Measurements from ENCODE around the gene NKAIN2. TPM values are rescaled to one million over a fixed set of nuclear protein-coding genes. Genes with fewer than 3 reads are reported as not detected.
A peak's percentile ranks its signal among the peaks of the same experiment; 100 is the strongest.
"Not testable (repeated sequence)": the region's sequence is repeated elsewhere in the genome, so short reads cannot be mapped to it uniquely, and the experiment has no call there.

The NKAIN2 gene
- total RNA-seq, 1 experiment from 2014 or later: not detected

DNA sequence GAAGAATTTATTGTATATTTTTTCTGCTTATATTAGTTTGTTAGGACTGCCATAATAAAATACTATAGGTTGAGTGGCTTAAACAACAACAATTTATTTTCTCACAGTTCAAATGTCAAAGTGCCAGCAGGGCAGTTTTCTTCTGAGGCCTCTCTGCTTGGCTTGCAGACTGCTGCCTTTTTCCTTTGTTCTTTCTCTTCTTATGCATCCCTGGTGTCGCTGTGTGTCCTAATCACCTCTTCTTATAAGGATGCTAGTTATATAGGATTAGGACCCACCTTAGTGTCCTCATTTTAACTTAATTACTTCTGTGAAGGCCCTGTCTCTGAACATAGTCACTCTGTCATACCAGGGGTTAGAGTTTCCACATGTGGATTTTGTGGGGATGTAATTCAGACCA, 354.4 kb downstream of the NKAIN2 start:
- Histone ChIP-seq H3K4me1 (replicated peaks) (no peaks in the 10 kb centered on the region), H3K36me3 (no peaks in the 10 kb centered on the region), H3K4me3 (no peak overlapping the region), H3K27ac (no peak overlapping the region), H3K27me3 (replicated peaks) (no peaks in the 10 kb centered on the region), H3K9me3 (replicated peaks) (no peaks in the 10 kb centered on the region)
- DNase-seq (ENCODE audit: low read depth in 1 of 2, low spot score in 2 of 2): no peak

DNA sequence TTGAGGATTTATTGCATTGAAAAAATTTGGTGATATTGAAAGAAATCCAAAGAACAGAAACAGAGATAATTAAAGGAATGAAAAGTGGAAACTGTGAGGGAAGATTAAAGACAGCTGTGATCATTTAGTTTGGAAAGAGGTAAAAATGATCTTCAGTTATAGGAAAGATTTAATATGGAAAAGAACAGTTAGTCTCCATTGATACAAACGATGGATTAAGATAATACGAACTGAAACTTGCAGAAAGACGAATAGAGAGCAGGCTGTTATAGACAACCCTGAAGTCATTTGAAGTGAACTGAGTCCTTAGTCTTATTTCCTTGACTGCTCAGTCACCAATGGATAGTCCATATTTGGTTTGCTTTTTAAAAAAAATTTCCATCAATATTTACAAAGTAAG, 360.0 kb downstream of the NKAIN2 start:
- H3K27ac ChIP-seq: no peak overlapping the region
- no peaks in the 10 kb centered on the region for H3K27me3 ChIP-seq (replicated peaks)
- H3K4me3 ChIP-seq: no peak overlapping the region
- DNase-seq (ENCODE audit: low read depth in 1 of 2, low spot score in 2 of 2): no peak
- H3K4me1 ChIP-seq (replicated peaks): no peaks in the 10 kb centered on the region
- H3K36me3 ChIP-seq: no peaks in the 10 kb centered on the region
- H3K9me3 ChIP-seq (replicated peaks): no peaks in the 10 kb centered on the region

DNA sequence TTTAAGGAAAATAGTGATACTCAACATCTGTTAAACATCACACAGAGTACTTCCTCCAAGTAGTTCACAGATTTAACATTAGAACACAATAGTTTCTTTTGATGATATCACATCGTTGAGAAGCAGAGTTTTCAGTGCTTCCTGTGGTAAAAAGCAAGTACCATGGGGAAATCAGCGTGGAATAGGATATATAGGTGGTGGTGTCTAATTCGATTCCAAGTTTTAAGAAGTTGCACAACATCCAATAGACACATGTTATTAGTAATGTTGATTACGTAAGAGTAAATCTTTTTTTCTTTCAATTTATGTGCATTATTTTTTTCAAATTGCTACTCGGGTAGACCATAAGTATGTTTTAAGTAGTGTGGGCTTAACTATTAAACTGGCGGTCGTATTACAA, 360.7 kb downstream of the NKAIN2 start:
- H3K9me3 ChIP-seq (replicated peaks): no peaks in the 10 kb centered on the region
- no peak overlapping the region for H3K4me3 ChIP-seq
- no peaks in the 10 kb centered on the region for H3K4me1 ChIP-seq (replicated peaks)
- no peaks in the 10 kb centered on the region for H3K36me3 ChIP-seq
- DNase-seq (ENCODE audit: low read depth in 1 of 2, low spot score in 2 of 2): no peak
- H3K27ac ChIP-seq: no peak overlapping the region
- no peaks in the 10 kb centered on the region for H3K27me3 ChIP-seq (replicated peaks)

DNA sequence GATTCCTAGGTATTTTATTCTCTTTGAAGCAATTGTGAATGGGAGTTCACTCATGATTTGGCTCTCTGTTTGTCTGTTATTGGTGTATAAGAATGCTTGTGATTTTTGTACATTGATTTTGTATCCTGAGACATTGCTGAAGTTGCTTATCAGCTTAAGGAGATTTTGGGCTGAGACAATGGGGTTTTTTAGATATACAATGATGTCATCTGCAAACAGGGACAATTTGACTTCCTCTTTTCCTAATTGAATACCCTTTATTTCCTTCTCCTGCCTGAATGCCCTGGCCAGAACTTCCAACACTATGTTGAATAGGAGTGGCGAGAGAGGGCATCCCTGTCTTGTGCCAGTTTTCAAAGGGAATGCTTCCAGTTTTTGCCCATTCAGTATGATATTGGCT, 363.6 kb downstream of the NKAIN2 start:
- H3K36me3 ChIP-seq; H3K27me3 ChIP-seq (replicated peaks); H3K9me3 ChIP-seq (replicated peaks); H3K4me1 ChIP-seq (replicated peaks); H3K27ac ChIP-seq; H3K4me3 ChIP-seq; DNase-seq (ENCODE audit: low read depth in 1 of 2, low spot score in 2 of 2): not testable (repeated sequence)

DNA sequence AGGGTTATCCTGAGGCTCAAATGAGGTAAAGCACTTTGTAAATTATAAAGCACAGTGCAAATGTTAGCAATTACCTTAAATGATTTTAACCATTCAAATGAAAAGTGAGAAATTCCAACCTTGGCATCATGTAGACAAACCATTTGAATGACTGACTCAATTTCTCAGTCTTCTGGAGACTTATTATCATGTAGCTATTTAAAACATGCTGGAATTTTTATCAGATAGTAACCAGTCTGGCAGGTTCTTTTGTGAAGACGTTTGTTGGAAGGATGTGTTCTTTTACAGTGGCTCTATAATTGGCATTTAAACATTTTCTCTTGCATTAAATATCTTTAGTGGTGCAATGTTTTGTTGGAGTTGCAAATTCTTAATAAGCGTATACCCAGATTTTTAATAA, 386.6 kb downstream of the NKAIN2 start:
- no peaks in the 10 kb centered on the region for H3K4me1 ChIP-seq (replicated peaks)
- H3K27me3 ChIP-seq (replicated peaks): no peaks in the 10 kb centered on the region
- no peak for DNase-seq (ENCODE audit: low read depth in 1 of 2, low spot score in 2 of 2)
- no peaks in the 10 kb centered on the region for H3K9me3 ChIP-seq (replicated peaks)
- H3K36me3 ChIP-seq: no peaks in the 10 kb centered on the region
- H3K27ac ChIP-seq: no peak overlapping the region
- H3K4me3 ChIP-seq: no peak overlapping the region

DNA sequence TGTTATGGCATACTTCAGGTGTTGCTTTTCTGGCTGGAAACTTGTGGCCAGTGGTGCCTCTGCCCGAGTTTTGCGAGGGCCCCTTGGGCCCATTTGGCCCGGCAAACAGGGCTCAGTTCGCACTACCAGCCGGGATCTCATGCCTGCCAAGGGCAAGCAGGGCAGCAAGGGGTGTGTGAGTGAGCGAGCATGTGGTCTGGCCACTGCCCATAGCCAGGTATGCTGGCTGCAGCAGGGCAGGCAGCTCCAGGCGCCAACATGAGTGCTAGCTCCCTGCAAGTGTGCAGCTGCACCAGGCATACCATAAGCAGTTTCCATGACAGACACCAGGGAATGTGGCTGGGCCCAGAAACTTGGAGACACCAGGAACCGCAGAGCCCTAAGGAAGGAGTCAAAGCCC, 389.5 kb downstream of the NKAIN2 start:
- no peak overlapping the region for H3K4me3 ChIP-seq
- no peak for DNase-seq (ENCODE audit: low read depth in 1 of 2, low spot score in 2 of 2)
- H3K27me3 ChIP-seq (replicated peaks): no peaks in the 10 kb centered on the region
- no peak overlapping the region for H3K27ac ChIP-seq
- no peaks in the 10 kb centered on the region for H3K4me1 ChIP-seq (replicated peaks)
- no peaks in the 10 kb centered on the region for H3K9me3 ChIP-seq (replicated peaks)
- no peaks in the 10 kb centered on the region for H3K36me3 ChIP-seq

DNA sequence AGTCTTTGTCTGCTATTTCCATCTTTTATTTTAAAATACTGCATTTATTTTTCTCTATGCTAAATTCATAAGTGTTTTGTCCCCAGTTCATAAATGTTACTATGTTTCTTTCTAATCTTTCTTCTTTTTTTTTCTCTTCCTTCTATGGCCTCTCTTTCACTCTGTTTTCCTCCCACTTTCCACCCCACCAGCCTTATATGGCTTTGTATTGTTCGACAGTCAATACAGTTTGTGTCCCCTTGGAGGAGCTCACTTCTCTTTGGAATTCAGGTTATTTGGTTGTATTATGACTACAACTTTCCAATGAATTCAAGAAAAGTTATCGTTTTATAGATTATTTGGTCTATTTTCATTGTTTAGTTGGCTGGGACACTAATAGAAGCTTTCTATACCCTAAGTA, 393.5 kb downstream of the NKAIN2 start:
- H3K27ac ChIP-seq: no peak overlapping the region
- no peaks in the 10 kb centered on the region for H3K36me3 ChIP-seq
- no peaks in the 10 kb centered on the region for H3K9me3 ChIP-seq (replicated peaks)
- no peaks in the 10 kb centered on the region; the same call in 1 of the 2 replicates for H3K27me3 ChIP-seq (replicated peaks)
- DNase-seq (ENCODE audit: low read depth in 1 of 2, low spot score in 2 of 2): no peak
- no peak overlapping the region for H3K4me3 ChIP-seq
- no peaks in the 10 kb centered on the region for H3K4me1 ChIP-seq (replicated peaks)

DNA sequence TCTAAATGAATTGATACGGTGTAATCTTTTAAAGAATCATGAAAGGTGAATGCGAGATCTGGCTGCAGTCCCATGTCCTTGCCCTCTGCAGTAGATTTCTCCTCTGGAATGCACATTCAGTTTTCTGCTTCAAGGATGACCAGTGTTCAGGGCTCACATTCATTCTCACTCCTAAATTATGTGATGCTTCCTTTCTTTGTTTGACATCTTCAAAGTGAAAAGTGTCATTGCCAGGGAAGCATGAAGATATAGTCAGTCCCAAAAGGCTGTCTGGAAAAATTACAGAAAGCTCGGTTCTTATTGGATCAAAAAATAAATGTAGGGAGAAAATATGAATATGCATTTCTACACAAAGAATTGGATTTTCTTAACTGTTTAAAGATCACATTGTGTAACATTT, 395.6 kb downstream of the NKAIN2 start:
- no peak for DNase-seq (ENCODE audit: low read depth in 1 of 2, low spot score in 2 of 2)

DNA sequence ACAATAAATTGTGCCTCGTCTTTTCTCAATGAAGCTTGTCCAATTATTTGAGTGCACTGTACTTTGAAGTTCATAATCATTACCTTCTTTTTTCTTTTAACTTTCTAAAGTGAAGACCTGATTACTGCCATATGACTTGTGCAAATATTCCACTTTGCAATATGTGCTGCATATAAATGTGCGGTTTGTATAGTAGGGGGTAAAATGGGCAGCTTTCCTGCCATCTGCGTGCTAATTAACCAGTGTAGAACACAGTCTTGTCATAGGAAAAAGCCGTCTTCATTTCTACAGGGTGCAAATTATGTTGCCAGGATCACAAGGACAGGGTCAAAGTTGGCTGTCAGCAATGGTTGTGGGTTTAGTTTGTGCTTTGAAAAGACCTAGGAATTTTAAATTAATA, 397.0 kb downstream of the NKAIN2 start:
- DNase-seq (ENCODE audit: low read depth in 1 of 2, low spot score in 2 of 2): no peak
- Histone ChIP-seq H3K27ac (no peak overlapping the region), H3K9me3 (replicated peaks) (no peaks in the 10 kb centered on the region), H3K27me3 (replicated peaks) (no peaks in the 10 kb centered on the region; the same call in 1 of the 2 replicates), H3K36me3 (no peaks in the 10 kb centered on the region), H3K4me1 (replicated peaks) (no peaks in the 10 kb centered on the region), H3K4me3 (no peak overlapping the region)

More for the DNA sequence above, 395.6 kb downstream of the NKAIN2 start:
- H3K27me3 ChIP-seq (replicated peaks): no peaks in the 10 kb centered on the region; the same call in 1 of the 2 replicates
- no peaks in the 10 kb centered on the region for H3K4me1 ChIP-seq (replicated peaks)
- H3K27ac ChIP-seq: no peak overlapping the region
- no peaks in the 10 kb centered on the region for H3K9me3 ChIP-seq (replicated peaks)
- no peaks in the 10 kb centered on the region for H3K36me3 ChIP-seq
- H3K4me3 ChIP-seq: no peak overlapping the region

DNA sequence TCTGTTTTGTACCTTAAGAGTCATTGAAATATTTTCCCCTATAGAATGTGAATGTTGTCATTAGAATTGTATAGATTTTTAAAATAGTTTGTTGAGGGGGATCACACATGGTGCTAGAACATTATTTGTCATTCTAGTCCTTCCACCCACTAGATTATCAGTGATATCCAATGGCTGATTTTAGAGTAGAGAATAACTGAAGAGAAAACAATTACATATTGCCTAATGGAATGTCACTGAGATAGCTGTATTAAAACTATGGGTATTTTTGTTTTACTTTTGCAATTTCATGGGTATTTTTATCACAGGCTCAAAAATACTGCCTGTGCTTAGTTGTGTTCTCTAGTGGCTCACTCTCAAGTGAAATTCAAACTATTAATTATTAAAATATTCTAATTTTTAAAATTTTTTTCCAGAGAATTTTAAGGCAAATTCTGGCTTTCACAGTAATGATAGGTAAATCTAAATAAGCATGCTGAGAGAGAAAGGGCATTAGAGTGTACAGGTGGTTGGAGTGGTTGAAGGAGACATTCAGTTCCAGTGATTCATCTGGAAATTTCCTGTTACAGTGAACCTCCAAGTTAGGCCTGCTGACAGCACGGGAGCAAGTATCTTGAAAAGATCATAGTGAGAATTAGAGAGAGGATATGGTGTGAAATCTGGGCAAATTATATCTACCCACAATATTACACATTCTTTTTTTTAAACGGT, 399.6 kb downstream of the NKAIN2 start:
- no peak for DNase-seq (ENCODE audit: low read depth in 1 of 2, low spot score in 2 of 2)
- no peak overlapping the region for H3K27ac ChIP-seq

DNA sequence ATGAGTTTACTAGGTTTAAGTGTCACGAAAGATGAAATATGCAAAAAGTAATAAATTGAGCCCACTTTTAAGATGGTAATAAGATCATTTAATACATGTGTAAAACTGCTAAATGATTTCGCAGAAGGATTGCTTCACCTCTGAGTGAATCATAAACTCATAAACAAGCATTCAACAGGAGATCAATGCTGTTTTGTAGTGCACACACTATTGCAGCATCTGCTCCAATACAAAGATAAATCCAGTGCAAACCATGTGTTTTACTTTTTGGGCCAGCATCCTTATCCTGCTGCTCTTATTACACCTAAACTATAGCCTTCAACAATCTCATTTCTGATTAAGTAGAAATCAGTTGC, 400.1 kb downstream of the NKAIN2 start:
- no peak overlapping the region for H3K4me3 ChIP-seq
- H3K4me1 ChIP-seq (replicated peaks): no peaks in the 10 kb centered on the region
- DNase-seq (ENCODE audit: low read depth in 1 of 2, low spot score in 2 of 2): no peak
- no peaks in the 10 kb centered on the region for H3K36me3 ChIP-seq
- H3K27me3 ChIP-seq (replicated peaks): no peaks in the 10 kb centered on the region; the same call in 1 of the 2 replicates
- no peaks in the 10 kb centered on the region for H3K9me3 ChIP-seq (replicated peaks)
- no peak overlapping the region for H3K27ac ChIP-seq

More for the DNA sequence above, 399.6 kb downstream of the NKAIN2 start:
- H3K4me3 ChIP-seq: no peak overlapping the region
- H3K9me3 ChIP-seq (replicated peaks): no peaks in the 10 kb centered on the region
- H3K36me3 ChIP-seq: no peaks in the 10 kb centered on the region
- H3K4me1 ChIP-seq (replicated peaks): no peaks in the 10 kb centered on the region
- H3K27me3 ChIP-seq (replicated peaks): no peaks in the 10 kb centered on the region; the same call in 1 of the 2 replicates

DNA sequence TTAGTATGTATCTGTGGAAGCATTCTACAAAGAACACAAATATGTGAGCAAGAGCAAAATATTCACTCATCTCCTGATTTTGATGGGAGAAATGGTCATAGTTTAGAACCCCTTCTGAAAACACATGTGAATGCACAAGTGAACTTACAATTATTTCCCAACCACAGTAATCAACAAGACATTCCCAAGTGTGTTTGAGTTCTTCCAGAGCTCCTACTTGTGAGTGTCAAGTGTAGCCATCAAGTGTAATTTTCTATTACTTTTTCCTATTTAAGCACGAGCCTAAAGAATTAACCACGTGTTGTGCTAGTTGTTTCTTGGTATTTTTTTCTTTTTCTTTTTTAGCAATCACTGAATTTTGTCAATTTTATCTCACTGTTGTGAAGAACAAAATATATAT, 402.3 kb downstream of the NKAIN2 start:
- no peaks in the 10 kb centered on the region for H3K36me3 ChIP-seq
- no peaks in the 10 kb centered on the region for H3K27me3 ChIP-seq (replicated peaks)
- H3K4me3 ChIP-seq: no peak overlapping the region
- DNase-seq (ENCODE audit: low read depth in 1 of 2, low spot score in 2 of 2): no peak
- H3K9me3 ChIP-seq (replicated peaks): no peaks in the 10 kb centered on the region
- H3K27ac ChIP-seq: no peak overlapping the region
- H3K4me1 ChIP-seq (replicated peaks): no peaks in the 10 kb centered on the region

DNA sequence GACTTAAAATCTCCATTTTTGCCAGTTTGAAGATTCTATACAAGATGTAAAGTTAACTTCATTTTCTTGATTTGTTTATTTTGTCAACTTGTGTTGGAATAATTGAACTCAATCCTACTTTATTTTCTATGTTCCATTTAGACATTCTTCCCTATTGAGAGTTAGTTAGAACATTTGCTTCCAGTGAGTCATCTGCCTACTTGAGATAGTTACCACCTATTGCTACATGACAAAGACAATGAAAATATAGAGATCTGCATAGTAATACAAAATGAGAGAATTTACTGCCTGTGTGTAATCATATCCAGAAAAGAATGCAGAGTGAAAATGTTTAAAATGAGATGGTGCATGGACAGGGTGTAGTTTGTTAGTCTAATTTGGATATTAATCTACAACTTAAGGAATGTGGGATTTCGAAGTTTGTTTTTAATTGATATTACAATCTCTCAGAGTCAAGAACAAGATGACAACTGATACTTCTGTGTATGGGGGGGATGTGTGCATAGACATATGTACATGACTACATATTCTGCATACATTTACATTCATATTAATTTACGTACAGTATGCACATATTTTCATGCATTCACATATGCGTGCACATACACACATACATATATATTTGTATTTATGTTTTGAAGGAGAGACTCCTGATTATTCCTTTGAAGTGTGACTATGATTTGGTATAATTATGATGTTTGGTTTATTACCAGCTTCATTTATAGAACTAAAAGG, 420.1 kb downstream of the NKAIN2 start:
- no peaks in the 10 kb centered on the region for H3K9me3 ChIP-seq (replicated peaks)
- H3K27me3 ChIP-seq (replicated peaks): no peaks in the 10 kb centered on the region
- H3K4me3 ChIP-seq: no peak overlapping the region
- no peaks in the 10 kb centered on the region for H3K36me3 ChIP-seq
- H3K4me1 ChIP-seq (replicated peaks): peaks cover 35% of the 10 kb centered on the region
- peak in 1 of 2 experiments; percentile 76 for DNase-seq (ENCODE audit: low read depth in 1 of 2, low spot score in 2 of 2)
- H3K27ac ChIP-seq: peak overlapping the region; percentile 16

DNA sequence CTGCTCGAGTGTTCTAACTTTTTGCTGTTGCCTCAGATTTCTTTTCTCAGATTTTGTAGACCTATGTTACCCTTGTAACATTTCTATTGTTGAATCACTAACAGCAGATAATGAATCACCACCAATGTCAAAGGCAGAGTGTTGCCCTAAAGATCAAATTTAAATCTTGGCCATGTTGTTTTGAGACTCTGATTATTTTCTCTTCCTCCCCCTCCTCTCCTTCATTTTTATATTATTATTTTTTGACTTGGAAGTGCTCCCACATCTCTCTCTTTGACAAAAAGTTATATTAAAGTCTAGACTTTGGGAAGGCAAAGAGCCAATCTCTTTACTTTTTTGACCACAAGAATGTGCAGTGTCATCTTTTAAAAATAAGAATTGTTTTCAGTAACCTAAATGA, 422.7 kb downstream of the NKAIN2 start:
- H3K27ac ChIP-seq: peak overlapping the region; percentile 57
- peak in 1 of 2 experiments; percentile 44 for DNase-seq (ENCODE audit: low read depth in 1 of 2, low spot score in 2 of 2)
- H3K4me1 ChIP-seq (replicated peaks): peaks cover 35% of the 10 kb centered on the region
- H3K27me3 ChIP-seq (replicated peaks): no peaks in the 10 kb centered on the region
- no peak overlapping the region for H3K4me3 ChIP-seq
- H3K36me3 ChIP-seq: no peaks in the 10 kb centered on the region
- H3K9me3 ChIP-seq (replicated peaks): no peaks in the 10 kb centered on the region
